Activated T-helper 1 cell treated with Interleukin-2 at 50 U/mL for 16 hours (primary cell): Measurements from ENCODE around the gene TEKT2.

Source experiments
- DNase-seq: peaks from one replicate; pipeline ENCODE4 v3.0.0-alpha.2; 2020; ENCODE audit warnings: low read depth

The TEKT2 gene

DNA sequence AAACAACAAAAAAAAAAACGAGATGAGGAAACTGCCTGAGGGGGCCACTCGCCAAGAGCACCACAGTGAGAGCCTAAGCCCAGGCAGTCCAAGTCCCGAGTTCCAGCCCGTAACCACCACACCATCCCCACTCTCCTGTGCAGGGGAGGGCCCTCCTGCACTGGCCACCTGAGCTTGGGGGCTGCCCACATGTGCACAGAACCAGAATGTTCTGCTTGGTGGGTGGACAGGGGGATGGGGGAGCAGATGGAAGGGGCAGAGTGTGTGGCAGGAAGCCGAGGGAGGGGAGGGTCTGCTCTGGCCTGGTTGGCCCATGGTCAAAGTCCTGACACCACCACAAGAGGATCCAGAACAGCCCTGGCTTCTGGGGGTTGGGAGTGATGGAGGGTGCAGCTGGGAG lies 22.4 kb downstream of the TEKT2 start:
- DNase-seq: no peak

GRCh38 chr1:36107394-36107793 lies 23.5 kb downstream of the TEKT2 start:
- no peak for DNase-seq

DNA sequence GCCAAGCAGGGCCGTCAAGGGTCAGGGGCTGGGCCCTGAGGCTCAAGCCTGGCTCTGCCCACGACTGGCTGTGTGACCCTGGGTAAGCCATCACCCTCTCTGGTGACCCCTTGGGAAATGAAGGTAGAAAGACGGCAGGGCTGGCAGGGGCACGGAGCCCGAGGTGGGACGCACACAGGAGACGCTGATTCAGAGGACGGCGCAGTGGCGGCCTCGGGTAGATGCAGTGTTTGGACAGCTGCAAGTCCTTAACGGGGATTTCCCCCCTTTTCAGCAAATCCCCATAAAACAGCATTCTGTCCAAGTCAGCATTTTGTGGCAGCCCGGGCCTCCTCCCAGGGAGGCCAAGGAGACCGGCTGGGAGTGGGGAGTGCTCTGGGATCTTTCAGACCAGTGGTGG lies 24.4 kb downstream of the TEKT2 start:
- no peak for DNase-seq

GRCh38 chr1:36109041-36109679 lies 25.3 kb downstream of the TEKT2 start:
- peak; percentile 37 for DNase-seq

- no peak for DNase-seq
Measured at GRCh38 chr1:36111151-36111550, 27.3 kb downstream of the TEKT2 start.

- no peak for DNase-seq
Measured at GRCh38 chr1:36112823-36113222, 28.9 kb downstream of the TEKT2 start.

- no peak for DNase-seq
Measured at GRCh38 chr1:36114371-36114770, 30.5 kb downstream of the TEKT2 start.

DNA sequence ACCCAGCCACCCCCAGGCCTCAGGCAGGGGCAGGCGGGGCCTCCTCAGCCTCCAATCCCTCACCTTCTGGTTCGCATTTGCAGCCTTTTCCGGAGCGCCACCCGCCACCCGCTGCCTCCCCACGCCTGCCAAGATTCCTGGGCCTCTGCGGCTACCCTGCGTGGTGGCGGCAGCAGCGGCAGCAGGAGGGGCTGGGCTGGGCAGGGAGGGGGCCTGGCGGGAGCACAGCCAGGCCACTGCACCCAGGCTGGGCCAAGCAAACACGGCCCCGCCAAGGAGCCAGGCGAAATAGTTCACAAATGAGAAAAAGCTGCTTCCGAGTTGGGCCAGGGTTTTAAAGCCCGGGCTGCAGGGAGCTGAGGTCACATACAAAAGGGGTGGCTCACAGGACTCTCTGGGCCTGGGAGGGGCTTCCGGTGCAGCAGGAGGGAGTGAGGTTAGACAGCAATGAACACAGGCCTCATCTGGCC lies 31.3 kb downstream of the TEKT2 start:
- DNase-seq: no peak

DNA sequence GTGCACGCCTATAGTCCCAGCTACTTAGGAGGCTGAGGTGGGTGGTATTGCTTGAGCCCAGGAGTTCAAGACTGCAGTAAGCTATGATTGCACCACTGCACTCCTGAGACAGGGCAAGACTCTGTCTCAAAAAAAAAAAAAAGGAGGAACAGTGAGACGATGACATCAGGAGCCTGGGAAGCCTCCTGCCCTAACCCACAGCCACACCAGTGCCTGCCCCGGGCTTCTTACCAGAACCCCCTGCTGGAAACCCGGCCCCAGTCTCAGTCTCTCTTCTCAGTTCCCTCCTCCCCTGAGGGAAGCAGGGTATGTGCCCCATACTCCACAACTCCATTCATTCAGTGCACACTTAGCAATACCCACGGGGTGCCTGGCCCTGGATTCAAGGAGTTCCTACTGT lies 32.0 kb downstream of the TEKT2 start:
- DNase-seq: no peak

DNA sequence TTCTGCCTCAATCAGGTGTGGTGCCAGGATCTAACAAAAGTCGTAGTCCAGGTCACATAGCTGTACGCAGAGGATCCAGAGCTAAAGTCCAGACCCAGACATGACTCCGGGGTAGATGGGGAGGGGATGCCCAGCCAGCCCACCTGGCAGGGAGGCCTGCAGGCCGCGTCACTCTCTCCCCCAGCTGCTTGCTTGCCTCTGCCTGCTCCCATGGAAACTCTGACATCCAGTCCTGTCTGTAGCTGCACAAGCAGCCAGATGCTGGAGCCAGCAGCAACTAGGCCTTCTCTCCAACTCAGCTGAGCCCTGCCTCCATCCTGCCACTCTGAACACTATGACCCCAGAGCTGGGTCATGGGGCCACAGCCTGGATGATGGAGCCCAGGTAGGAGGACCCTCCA lies 33.0 kb downstream of the TEKT2 start:
- no peak for DNase-seq

- no peak for DNase-seq
Measured at GRCh38 chr1:36118447-36119204, 34.7 kb downstream of the TEKT2 start.

GRCh38 chr1:36119456-36119855 lies 35.6 kb downstream of the TEKT2 start:
- DNase-seq: no peak

GRCh38 chr1:36122062-36123030 lies 38.5 kb downstream of the TEKT2 start:
- no peak for DNase-seq

GRCh38 chr1:36123356-36123755 lies 39.5 kb downstream of the TEKT2 start:
- no peak for DNase-seq

DNA sequence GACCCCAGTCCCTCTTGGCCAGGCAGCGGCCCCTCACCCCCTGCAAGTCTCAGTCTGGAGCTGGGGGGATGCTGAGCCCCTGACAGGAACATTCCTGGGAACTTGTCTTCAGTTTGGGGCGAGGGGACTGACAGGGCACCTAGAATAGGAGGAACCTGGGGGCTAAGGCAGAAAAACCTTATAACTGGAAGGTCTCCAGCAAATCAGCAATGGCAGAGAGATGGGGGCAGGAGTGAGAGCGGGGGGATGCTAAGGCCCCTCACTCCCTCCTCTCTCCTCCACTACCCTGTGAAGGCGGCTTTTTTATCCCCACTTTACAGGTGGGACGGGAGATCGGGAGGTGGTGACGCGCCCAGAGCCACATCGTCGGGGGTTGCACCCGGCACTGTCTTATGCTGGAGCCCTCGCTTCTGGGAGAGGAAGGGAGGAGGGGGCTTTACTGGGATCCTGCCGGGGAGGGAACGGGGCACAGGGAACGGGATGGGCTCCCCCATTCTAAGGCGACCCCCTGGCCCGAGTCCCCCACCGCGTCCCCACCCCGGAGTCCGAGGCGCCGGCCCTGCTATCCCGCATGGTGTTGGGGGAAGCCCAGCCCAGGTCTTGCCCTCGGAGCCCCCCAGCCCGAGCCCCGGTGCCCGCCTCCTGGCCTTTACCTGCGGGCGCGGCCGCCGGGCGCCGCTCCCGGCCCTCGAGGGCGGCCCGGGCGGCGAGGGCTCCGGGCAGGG lies 40.7 kb downstream of the TEKT2 start:
- DNase-seq: no peak

DNA sequence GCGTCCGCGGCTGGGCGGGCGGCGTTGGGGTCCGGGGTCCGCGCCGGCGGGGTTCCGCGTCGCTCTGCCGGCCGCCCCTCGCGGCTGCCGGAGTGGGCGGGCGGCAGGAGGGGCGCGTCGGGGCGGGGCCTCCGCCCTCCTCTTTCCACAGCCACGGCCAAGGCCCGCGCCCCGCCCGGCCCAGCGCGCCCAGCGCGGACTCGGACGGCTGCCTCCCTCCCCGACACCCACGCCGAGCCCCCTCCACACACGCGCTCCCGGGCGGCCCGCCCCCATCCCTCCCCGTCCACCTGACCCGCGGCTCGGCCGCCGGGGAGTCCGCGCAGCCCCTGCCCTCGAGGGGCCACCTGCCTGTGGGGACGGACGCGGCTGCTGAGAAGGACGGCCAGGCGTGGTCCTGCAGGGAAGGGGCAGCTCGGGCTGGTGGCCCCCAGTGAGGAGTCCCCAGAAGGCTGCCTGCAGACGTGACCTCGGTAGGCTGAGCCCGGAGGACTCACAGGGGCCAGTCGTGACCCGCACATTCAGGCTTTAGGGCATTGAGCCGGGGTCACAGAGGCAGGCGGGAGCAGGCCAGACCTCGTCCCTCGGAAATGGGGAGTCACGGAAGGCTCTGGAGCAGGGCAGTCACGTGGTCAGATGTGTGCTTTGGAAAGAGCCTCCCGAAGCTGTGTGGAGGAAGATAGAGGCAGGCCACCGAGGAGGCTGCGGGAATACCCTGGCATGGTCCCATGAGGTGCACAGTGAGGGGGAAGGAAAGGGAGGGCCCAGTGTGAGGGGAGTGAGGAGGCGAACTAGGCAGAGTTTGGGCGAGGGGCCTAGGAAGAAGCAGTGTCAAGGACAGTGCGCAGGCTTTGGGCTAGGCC lies 41.5 kb downstream of the TEKT2 start, which contains the start of gene COL8A2:
Gene COL8A2 (minus strand): TSS at position 94 of the 863 bp plus-strand sequence. CDS start 24,980 bp downstream, outside the sequence.
- DNase-seq: no peak

DNA sequence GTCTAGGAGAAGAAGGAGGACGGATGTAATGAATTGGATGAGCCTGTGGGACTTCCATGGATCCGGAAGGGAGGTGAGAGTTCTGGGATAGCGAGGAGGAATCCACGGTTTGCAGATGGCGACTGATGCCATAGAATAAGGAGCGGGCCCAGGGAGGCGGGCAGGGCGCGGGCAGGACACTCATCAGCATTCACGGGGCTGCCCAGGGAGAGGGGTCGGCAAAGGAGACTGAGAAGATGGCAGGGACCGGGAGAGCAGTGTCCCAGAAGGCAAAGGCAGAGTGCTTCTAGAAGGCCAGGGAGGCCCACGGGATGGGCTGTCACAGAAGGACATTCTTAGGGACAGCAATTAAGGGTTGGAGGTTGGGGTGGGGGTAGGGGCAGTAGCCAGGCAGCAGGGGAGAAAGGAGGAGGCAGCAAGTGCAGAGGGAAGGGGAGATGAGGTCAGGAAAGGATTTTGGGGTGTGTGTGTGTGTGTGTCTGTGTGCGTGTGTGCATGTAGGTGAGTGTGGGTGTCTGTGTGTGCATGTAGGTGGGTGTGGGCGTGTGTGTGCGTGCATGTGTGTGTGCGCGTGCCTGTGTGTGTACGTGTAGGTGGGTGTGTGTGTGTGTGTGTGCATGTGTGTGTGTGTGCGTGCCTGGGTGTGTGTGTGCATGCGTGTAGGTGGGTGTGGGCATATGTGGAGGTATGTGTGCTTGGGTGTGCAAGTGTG lies 42.3 kb downstream of the TEKT2 start:
- DNase-seq: no peak

DNA sequence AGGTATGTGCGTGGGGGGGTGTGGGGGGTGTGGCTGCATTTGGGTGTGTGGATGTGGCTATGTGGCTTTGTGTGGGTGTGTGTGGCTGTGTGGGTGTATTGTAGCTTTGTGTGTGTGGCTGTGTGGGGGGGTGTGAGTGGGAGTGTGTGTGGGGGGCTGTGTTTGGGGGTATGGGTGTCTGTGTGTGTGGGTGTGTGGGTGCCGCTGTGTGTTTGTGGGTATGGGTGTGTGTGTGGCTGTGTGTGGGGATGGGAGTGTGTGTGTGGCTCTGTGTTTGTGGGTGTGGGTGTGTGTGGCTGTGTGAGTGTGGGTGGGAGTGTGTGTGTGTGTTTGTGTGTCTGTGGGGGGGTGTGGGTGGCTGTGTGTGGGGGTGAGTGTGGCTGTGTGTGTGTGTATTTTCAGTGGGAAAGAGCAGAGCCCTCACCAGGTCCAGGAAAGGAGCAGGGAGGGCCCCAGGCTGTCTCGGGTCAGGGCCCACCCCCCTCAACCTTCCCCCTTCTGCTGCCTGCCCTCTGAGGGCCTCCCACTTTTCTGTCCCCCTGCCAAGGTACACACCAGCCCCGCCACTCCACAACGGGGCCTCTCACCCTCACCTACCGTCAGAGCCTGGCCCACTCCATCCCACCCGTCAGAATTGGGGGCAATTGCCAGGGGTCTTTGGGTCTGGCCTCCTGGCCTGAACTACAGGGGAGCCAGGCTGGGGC lies 43.1 kb downstream of the TEKT2 start:
- DNase-seq: no peak

DNA sequence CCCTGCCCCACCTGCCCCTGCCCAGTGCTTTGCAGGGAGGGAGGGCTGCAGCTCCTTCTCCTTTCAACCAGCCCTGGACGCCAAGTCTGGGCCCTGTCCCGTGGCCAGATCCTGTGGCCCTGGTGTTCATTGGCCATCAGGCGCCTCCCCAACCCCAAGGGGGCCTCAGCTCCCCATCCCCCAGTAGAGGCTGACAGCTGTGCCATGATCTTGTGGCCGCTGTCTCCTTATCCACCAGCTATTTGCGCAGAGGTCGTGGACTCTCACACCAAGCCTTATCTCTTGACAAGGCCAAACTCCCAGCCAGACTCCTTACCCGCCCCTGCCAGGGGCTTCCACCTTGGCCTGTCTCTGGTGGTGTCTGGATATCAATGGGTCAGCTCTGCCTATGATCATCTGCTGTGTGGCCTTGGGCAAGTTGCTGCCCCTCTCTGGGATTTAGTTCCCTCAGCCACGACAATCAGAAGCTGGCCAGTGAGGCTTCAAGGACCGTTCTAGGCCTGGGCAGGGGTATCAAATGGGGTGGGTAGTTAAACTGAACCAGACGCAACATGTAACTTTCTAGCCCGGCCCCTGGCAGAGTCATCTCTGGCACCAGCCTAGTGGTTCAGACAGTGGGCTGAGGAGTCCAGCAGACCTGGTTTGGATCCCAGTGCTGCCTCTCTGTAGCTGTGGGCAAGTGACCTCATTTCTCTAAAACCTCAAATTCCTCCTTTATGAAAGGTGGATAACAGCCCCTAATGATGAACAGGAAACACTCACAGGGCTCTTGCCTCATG lies 44.4 kb downstream of the TEKT2 start:
- no peak for DNase-seq
